Peyer's patch (tissue), 4 donors: ENCODE data around the gene MEF2C. TPM values are rescaled to one million over a fixed set of nuclear protein-coding genes. Genes with fewer than 3 reads are reported as not detected.

ENCODE experiments used
- DNase-seq, 3 donors: peaks; one replicate each; pipeline ENCODE4 v3.0.0-alpha.2; 2017 to 2019
- H3K27ac ChIP-seq, 4 donors: fragments of 200-600 bp; sonication (generic); one replicate each; pipeline ENCODE4 v1.5.1; 2016 to 2019
- H3K27me3 ChIP-seq, 2 donors: fragments of 200-600 bp; sonication (generic); one replicate each; pipeline ENCODE4 v1.5.1; 2019
- H3K36me3 ChIP-seq, 3 donors: fragments of 200-600 bp; sonication (generic); one replicate each; pipeline ENCODE4 v1.5.1; 2016 to 2019
- H3K4me1 ChIP-seq, 4 donors: fragments of 200-600 bp; sonication (generic); one replicate each; pipeline ENCODE4 v1.5.1; 2016 to 2019
- H3K4me3 ChIP-seq, 4 donors: fragments of 200-600 bp; sonication (generic); 1 replicate in 3 of 4; 2 replicates in 1 of 4; pipeline ENCODE4 v1.5.1; 2016 to 2019; ENCODE audit warnings: mild to moderate bottlenecking in 1 of 4
- H3K9me3 ChIP-seq, 4 donors: fragments of 200-600 bp; sonication (generic); one replicate each; pipeline ENCODE4 v1.5.1; 2016 to 2019; ENCODE audit warnings: mild to moderate bottlenecking in 1 of 4
- POLR2A ChIP-seq, 2 donors: fragments of 450-650 bp; IDR thresholded peaks; one replicate each; pipeline ENCODE4 v1.5.1; 2017; ENCODE audit warnings: antibody characterized with exemption in 2 of 2, mild to moderate bottlenecking in 2 of 2, moderate library complexity in 2 of 2
- total RNA-seq, 4 donors: library from RNA; depleted of rRNA; stranded (reverse); fragments of >200 nt; gene quantifications; one replicate each; pipeline ENCODE4 v1.1.0, GENCODE V29; 2016
- TF ChIP-seq, protein P1 (sequence below), 6 experiments: fragments of 450-650 bp in 4 of 6; fragments of 200-600 bp in 2 of 6; sonication (generic) in 1 of 6; IDR thresholded peaks; one replicate each; pipeline ENCODE4 v1.5.1; 2017 to 2019; ENCODE audit warnings: antibody characterized with exemption in 6 of 6, mild to moderate bottlenecking in 3 of 6, moderate library complexity in 1 of 6

The MEF2C gene
- total RNA-seq, 4 donors from 2014 or later: 5.4 to 137 (median 14.4) TPM

DNA sequence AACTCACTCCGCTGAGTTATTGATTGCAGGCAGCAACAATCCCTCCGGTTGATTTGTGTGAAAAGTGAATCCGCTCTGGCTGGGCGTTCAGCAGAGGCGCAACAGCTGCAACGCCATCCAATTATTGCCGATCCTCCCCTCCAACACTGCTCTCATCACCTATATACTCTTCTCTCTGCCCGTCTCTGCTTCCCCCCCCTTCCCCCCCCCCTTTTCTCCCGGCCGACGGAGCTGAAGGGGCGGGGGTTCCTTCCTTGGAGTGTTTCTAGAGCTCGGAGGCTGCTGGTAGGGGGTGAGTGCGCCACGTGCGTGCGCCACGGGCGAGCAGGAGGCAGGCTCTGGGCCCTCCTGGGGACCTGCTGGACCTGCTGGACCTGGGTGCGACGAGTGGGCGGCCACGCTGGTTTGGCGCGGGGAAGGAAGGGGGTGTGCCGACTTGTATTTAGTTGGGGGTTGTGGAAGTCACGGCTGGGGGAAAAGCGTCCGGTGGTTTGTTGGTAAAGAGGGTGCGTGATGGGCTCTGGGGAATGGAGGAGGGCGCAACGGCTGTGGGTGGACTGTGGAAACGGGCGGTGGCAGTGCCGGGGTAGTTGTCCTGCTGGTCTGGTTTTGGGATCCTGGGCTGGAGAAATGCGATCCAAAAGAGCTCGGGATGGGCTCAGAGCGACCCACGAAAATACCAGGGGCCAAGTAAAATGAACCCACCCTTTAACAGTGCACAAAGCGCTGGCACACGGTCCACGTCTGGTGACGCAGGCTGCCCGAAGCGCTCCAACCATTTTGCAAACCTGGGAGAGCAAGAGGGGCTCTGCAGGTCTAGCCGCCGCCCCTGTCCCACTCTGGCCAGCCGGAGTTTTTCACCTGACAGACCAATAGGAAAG, 6.4 kb upstream of the MEF2C start:
- TF ChIP-seq, protein P1, sequence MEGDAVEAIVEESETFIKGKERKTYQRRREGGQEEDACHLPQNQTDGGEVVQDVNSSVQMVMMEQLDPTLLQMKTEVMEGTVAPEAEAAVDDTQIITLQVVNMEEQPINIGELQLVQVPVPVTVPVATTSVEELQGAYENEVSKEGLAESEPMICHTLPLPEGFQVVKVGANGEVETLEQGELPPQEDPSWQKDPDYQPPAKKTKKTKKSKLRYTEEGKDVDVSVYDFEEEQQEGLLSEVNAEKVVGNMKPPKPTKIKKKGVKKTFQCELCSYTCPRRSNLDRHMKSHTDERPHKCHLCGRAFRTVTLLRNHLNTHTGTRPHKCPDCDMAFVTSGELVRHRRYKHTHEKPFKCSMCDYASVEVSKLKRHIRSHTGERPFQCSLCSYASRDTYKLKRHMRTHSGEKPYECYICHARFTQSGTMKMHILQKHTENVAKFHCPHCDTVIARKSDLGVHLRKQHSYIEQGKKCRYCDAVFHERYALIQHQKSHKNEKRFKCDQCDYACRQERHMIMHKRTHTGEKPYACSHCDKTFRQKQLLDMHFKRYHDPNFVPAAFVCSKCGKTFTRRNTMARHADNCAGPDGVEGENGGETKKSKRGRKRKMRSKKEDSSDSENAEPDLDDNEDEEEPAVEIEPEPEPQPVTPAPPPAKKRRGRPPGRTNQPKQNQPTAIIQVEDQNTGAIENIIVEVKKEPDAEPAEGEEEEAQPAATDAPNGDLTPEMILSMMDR (IDR thresholded peaks at IDR 0.05): no peak
- no peaks in the 10 kb centered on the region for H3K9me3 ChIP-seq
- H3K27ac ChIP-seq: peak overlapping the region; percentile 76 to 89 (median 79)
- peak; percentile 56 to 70 (median 56) for DNase-seq
- H3K27me3 ChIP-seq: no peaks in the 10 kb centered on the region
- H3K4me1 ChIP-seq: no peaks in the 10 kb centered on the region
- peak overlapping the region; percentile 46 to 60 (median 50) for H3K4me3 ChIP-seq
- no peaks in the 10 kb centered on the region for H3K36me3 ChIP-seq

GRCh38 chr5:88888848-88889188, 5.8 kb upstream of the MEF2C start:
- TF ChIP-seq, protein P1 (IDR thresholded peaks at IDR 0.05): no peak
- TF ChIP-seq POLR2A (IDR thresholded peaks at IDR 0.05): no peak
- Histone ChIP-seq H3K27ac (peak overlapping the region; percentile 76 to 89 (median 79)), H3K36me3 (no peaks in the 10 kb centered on the region), H3K4me3 (peak overlapping the region; percentile 46 to 60 (median 50)), H3K9me3 (no peaks in the 10 kb centered on the region), H3K4me1 (no peaks in the 10 kb centered on the region), H3K27me3 (no peaks in the 10 kb centered on the region)
- DNase-seq: no peak

DNA sequence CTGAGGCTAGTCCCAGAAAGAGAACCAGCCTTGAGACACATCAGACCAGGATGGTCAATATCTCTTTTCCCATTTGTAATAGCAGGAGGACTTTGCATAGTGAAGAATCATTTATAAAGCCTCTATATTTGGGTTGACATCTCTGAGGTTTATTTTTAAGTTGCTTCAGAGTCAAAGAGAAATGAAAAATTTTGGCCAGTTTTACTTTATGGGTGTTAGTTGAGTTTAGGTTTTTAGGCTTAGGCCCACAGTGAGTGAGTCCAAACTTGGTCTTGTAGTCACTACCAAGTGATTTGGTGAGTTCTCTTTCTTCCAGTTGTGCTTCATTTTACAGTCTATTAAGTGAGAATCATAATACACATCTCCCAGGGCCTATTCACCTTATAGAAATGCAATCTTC, 5.3 kb upstream of the MEF2C start:
- no peak overlapping the region for H3K4me3 ChIP-seq
- TF ChIP-seq, protein P1 (IDR thresholded peaks at IDR 0.05): no peak
- TF ChIP-seq POLR2A (IDR thresholded peaks at IDR 0.05): no peak
- H3K4me1 ChIP-seq: no peaks in the 10 kb centered on the region
- DNase-seq: no peak
- H3K27me3 ChIP-seq: no peaks in the 10 kb centered on the region
- H3K36me3 ChIP-seq: no peaks in the 10 kb centered on the region
- no peaks in the 10 kb centered on the region for H3K9me3 ChIP-seq
- H3K27ac ChIP-seq: peak overlapping the region in 3 of 4 donors; percentile 78 to 89 (median 80)

DNA sequence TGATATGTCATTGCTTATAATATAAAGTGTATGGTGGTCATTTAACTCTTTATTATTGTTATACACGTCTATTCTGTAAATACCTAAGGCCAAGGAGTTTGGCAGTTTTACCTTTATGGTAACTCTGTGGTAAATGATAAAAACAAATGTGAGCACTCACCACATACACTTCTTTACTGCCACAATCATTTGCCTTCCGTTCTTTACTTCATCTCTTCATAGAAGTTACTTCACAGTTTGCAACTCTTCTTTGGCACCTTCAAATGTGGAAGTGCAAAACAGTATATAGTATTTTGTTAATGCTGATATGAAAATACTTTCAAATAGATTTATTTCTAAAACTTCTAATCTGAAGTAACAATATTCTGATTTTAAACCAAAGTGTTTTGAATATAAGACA, 4.4 kb upstream of the MEF2C start:
- H3K4me3 ChIP-seq: no peak overlapping the region
- DNase-seq: no peak
- no peak for TF ChIP-seq POLR2A (IDR thresholded peaks at IDR 0.05)
- TF ChIP-seq, protein P1 (IDR thresholded peaks at IDR 0.05): no peak
- H3K27ac ChIP-seq: peak overlapping the region; percentile 38 to 89 (median 70)
- no peaks in the 10 kb centered on the region for H3K27me3 ChIP-seq
- no peaks in the 10 kb centered on the region for H3K9me3 ChIP-seq
- no peaks in the 10 kb centered on the region for H3K36me3 ChIP-seq
- no peaks in the 10 kb centered on the region for H3K4me1 ChIP-seq

DNA sequence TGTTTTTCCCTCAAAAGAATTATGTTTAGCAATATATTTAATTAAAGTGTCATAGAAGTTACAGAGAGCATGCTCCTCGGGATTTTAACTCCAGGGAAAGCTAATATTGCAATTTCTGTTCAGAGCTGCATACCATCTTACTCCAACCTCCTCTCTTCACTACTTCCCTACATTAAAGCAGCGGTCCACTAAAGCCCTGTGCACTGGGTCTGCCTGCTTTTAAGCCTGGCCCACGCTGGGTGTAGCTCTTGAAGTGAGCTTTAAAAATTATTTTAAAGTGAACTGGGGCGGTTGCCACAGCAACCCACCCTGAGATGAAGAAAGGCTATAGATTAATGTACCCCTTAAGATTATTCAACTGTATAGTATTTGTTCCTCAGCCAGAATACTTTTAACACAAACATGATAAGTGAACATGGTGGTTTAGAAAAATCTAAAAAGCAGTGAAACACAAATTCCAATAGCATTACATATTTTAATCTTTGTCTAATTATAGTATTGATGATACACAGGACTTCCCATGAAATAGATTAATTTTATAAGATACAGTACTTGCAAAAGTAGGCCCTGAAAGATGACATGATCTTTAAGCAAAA, 3.9 kb upstream of the MEF2C start:
- Histone ChIP-seq H3K4me1 (no peaks in the 10 kb centered on the region), H3K4me3 (peak overlapping the region in 1 of 4 donors; percentile 16), H3K27me3 (no peaks in the 10 kb centered on the region), H3K27ac (peak overlapping the region; percentile 38 to 89 (median 70)), H3K9me3 (no peaks in the 10 kb centered on the region), H3K36me3 (no peaks in the 10 kb centered on the region)
- peak in 2 of 3 donors; percentile 40 to 58 for DNase-seq
- TF ChIP-seq, protein P1 (IDR thresholded peaks at IDR 0.05): no peak
- no peak for TF ChIP-seq POLR2A (IDR thresholded peaks at IDR 0.05)
